Neural progenitor cell (in vitro differentiated cells): Measurements from ENCODE around the gene GRIK2. TPM values are rescaled to one million over a fixed set of nuclear protein-coding genes. Genes with fewer than 3 reads are reported as not detected.

ENCODE experiments used
- DNase-seq: peaks from one replicate; pipeline ENCODE4 v3.0.0-alpha.2; 2016; ENCODE audit warnings: low spot score
- H2AFZ ChIP-seq: fragments of 200-600 bp; sonication (generic); replicated peaks from 2 replicates; pipeline ENCODE4 v1.6.1; 2016; ENCODE audit warnings: antibody characterized with exemption
- H3F3A ChIP-seq: fragments of 200-600 bp; sonication (generic); 2 replicates; pipeline ENCODE4 v1.6.1; 2016; ENCODE audit warnings: antibody characterized with exemption, low read depth
- H3K27ac ChIP-seq: fragments of 200-600 bp; sonication (generic); 2 replicates; pipeline ENCODE4 v1.5.1; 2016; ENCODE audit warnings: mild to moderate bottlenecking
- H3K27me3 ChIP-seq: fragments of 200-600 bp; sonication (generic); 2 replicates; pipeline ENCODE4 v1.6.1; 2016; ENCODE audit warnings: mild to moderate bottlenecking, moderate library complexity
- H3K36me3 ChIP-seq: fragments of 200-600 bp; sonication (generic); 2 replicates; pipeline ENCODE4 v1.5.1; 2016
- H3K4me1 ChIP-seq: fragments of 200-600 bp; sonication (generic); 2 replicates; pipeline ENCODE4 v1.6.1; 2016; ENCODE audit warnings: mixed run types
- H3K4me2 ChIP-seq: fragments of 200-600 bp; sonication (generic); 2 replicates; pipeline ENCODE4 v1.6.1; 2016
- H3K4me3 ChIP-seq: fragments of 200-600 bp; sonication (generic); 2 replicates; pipeline ENCODE4 v1.5.1; 2016
- H3K79me2 ChIP-seq: fragments of 200-600 bp; sonication (generic); 2 replicates; pipeline ENCODE4 v1.6.1; 2016; ENCODE audit warnings: low read depth
- H3K9ac ChIP-seq: fragments of 200-600 bp; sonication (generic); 2 replicates; pipeline ENCODE4 v1.6.1; 2016
- H3K9me3 ChIP-seq: fragments of 200-600 bp; sonication (generic); 2 replicates; pipeline ENCODE4 v1.5.1; 2016; ENCODE audit warnings: low read depth
- H4K20me1 ChIP-seq: fragments of 200-600 bp; sonication (generic); 2 replicates; pipeline ENCODE4 v1.6.1; 2016; ENCODE audit warnings: low read depth
- H3K27ac Mint-ChIP-seq: 3 replicates; pipeline ENCODE4 v1.8.0; 2021; ENCODE audit warnings: mixed read lengths
- H3K27me3 Mint-ChIP-seq: 2 replicates; pipeline ENCODE4 v1.8.0; 2022; ENCODE audit warnings: low read depth, mild to moderate bottlenecking, inconsistent platforms, moderate library complexity, mixed read lengths; ENCODE audit not compliant: insufficient read depth
- H3K36me3 Mint-ChIP-seq: 3 replicates; pipeline ENCODE4 v1.8.0; 2021; ENCODE audit warnings: mixed read lengths
- H3K4me1 Mint-ChIP-seq: 3 replicates; pipeline ENCODE4 v1.8.0; 2021; ENCODE audit warnings: mixed read lengths
- H3K4me3 Mint-ChIP-seq: 3 replicates; pipeline ENCODE4 v1.8.0; 2021; ENCODE audit warnings: mild to moderate bottlenecking, moderate library complexity, mixed read lengths
- H3K9me3 Mint-ChIP-seq: 3 replicates; pipeline ENCODE4 v1.8.0; 2020; ENCODE audit warnings: mixed read lengths
- CTCF ChIP-seq: fragments of 200-600 bp; sonication (generic); IDR thresholded peaks from 2 replicates; pipeline ENCODE4 v1.5.1; 2017; ENCODE audit warnings: antibody characterized with exemption, mild to moderate bottlenecking
- EZH2 ChIP-seq: fragments of 200-600 bp; sonication (generic); IDR thresholded peaks from 2 replicates; pipeline ENCODE4 v1.6.1; 2017; ENCODE audit warnings: antibody characterized with exemption, mild to moderate bottlenecking, moderate library complexity
- EZH2phosphoT487 ChIP-seq: fragments of 200-600 bp; sonication (generic); IDR thresholded peaks from 2 replicates; pipeline ENCODE4 v1.6.1; 2017; ENCODE audit warnings: antibody characterized with exemption
- total RNA-seq: library from RNA; depleted of rRNA; stranded (reverse); fragments of >200 nt; gene quantifications from 2 replicates; pipeline ENCODE4 v1.2.3, GENCODE V29; 2015; ENCODE audit warnings: low replicate concordance

Gene GRIK2
- total RNA-seq, 1 donor from 2014 or later = 0.88 TPM

- no peak overlapping the region for H3K9ac ChIP-seq
- no peak overlapping the region for H3K4me2 ChIP-seq
- H3K4me3 ChIP-seq = no peak overlapping the region
- H3K9me3 Mint-ChIP-seq = no peaks in the 10 kb centered on the region
- H3K27ac Mint-ChIP-seq = no peak overlapping the region
- no peaks in the 10 kb centered on the region for H3K36me3 ChIP-seq
- no peaks in the 10 kb centered on the region for H3K4me1 Mint-ChIP-seq
- no peaks in the 10 kb centered on the region for H3K9me3 ChIP-seq
- no peak for DNase-seq
- no peaks in the 10 kb centered on the region for H3K4me1 ChIP-seq
- no peak overlapping the region for H3K27ac ChIP-seq
- no peaks in the 10 kb centered on the region for H4K20me1 ChIP-seq
- H2AFZ ChIP-seq = no peak overlapping the region
- H3K27me3 Mint-ChIP-seq = no peaks in the 10 kb centered on the region
- no peaks in the 10 kb centered on the region for H3K27me3 ChIP-seq
- no peak overlapping the region for H3K4me3 Mint-ChIP-seq
- H3F3A ChIP-seq = no peaks in the 10 kb centered on the region
- no peaks in the 10 kb centered on the region for H3K79me2 ChIP-seq
- no peak for TF ChIP-seq CTCF
- no peak for TF ChIP-seq EZH2
- TF ChIP-seq EZH2phosphoT487 = no peak
- H3K36me3 Mint-ChIP-seq = no peaks in the 10 kb centered on the region
Measured at GRCh38 chr6:101528801-101529200, 135.3 kb downstream of the GRIK2 start.

- TF ChIP-seq EZH2 = no peak
- TF ChIP-seq EZH2phosphoT487 = no peak
- no peak for TF ChIP-seq CTCF
Measured at GRCh38 chr6:101531538-101531937, 138.0 kb downstream of the GRIK2 start.

GRCh38 chr6:101534386-101534785, 140.9 kb downstream of the GRIK2 start:
- Histone ChIP-seq H2AFZ (no peak overlapping the region), H3K9ac (no peak overlapping the region), H3K4me3 (no peak overlapping the region), H3K4me1 (no peaks in the 10 kb centered on the region), H3K9me3 (no peaks in the 10 kb centered on the region), H3K27ac (no peak overlapping the region), H3K27me3 (no peaks in the 10 kb centered on the region), H4K20me1 (no peaks in the 10 kb centered on the region), H3K36me3 (no peaks in the 10 kb centered on the region), H3K4me2 (no peak overlapping the region), H3F3A (no peaks in the 10 kb centered on the region), H3K79me2 (no peaks in the 10 kb centered on the region)
- Mint-ChIP-seq H3K4me1 (no peaks in the 10 kb centered on the region), H3K27ac (no peak overlapping the region), H3K36me3 (no peaks in the 10 kb centered on the region), H3K9me3 (no peaks in the 10 kb centered on the region), H3K4me3 (no peak overlapping the region), H3K27me3 (no peaks in the 10 kb centered on the region)
- TF ChIP-seq CTCF = no peak
- TF ChIP-seq EZH2 = no peak
- TF ChIP-seq EZH2phosphoT487 = no peak
- no peak for DNase-seq

More at GRCh38 chr6:101531538-101531937, 138.0 kb downstream of the GRIK2 start:
- no peak for DNase-seq
- H3F3A ChIP-seq = no peaks in the 10 kb centered on the region
- no peak overlapping the region for H3K4me3 ChIP-seq
- H2AFZ ChIP-seq = no peak overlapping the region
- no peak overlapping the region for H3K27ac Mint-ChIP-seq
- H3K27me3 Mint-ChIP-seq = no peaks in the 10 kb centered on the region
- no peak overlapping the region for H3K27ac ChIP-seq
- H3K27me3 ChIP-seq = no peaks in the 10 kb centered on the region
- H3K4me3 Mint-ChIP-seq = no peak overlapping the region
- H3K9me3 ChIP-seq = no peaks in the 10 kb centered on the region
- no peaks in the 10 kb centered on the region for H3K36me3 Mint-ChIP-seq
- no peaks in the 10 kb centered on the region for H3K36me3 ChIP-seq
- H3K79me2 ChIP-seq = no peaks in the 10 kb centered on the region
- H4K20me1 ChIP-seq = no peaks in the 10 kb centered on the region
- no peaks in the 10 kb centered on the region for H3K4me1 ChIP-seq
- no peak overlapping the region for H3K9ac ChIP-seq
- H3K9me3 Mint-ChIP-seq = no peaks in the 10 kb centered on the region
- no peaks in the 10 kb centered on the region for H3K4me1 Mint-ChIP-seq
- no peak overlapping the region for H3K4me2 ChIP-seq

DNA sequence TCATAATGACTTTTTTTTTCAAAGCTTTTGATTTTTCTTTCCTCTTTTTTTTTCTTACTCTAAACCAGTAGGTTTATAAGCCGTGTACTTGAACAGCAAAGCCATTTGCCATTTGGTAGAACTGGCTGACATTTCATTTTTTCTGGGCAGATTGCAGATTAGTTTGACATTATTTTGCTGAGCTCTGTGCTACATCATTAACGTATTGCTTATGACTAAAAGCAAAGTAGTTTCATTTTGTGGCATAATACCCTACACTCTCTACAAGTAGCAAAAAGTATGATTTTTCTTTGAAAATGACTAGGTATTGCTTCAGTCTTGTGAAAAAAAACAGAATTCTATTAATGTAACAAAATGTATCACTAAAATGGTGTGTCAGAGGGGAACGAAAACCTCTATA, 141.3 kb downstream of the GRIK2 start:
- no peaks in the 10 kb centered on the region for H3K79me2 ChIP-seq
- no peak for TF ChIP-seq CTCF
- TF ChIP-seq EZH2 = no peak
- no peak for TF ChIP-seq EZH2phosphoT487
- H3K9me3 ChIP-seq = no peaks in the 10 kb centered on the region
- H3K4me2 ChIP-seq = no peak overlapping the region
- H3K36me3 ChIP-seq = no peaks in the 10 kb centered on the region
- H3K27me3 Mint-ChIP-seq = no peaks in the 10 kb centered on the region
- H3K4me1 ChIP-seq = no peaks in the 10 kb centered on the region
- H4K20me1 ChIP-seq = no peaks in the 10 kb centered on the region
- no peaks in the 10 kb centered on the region for H3K36me3 Mint-ChIP-seq
- H3K27ac Mint-ChIP-seq = no peak overlapping the region
- H3F3A ChIP-seq = no peaks in the 10 kb centered on the region
- no peaks in the 10 kb centered on the region for H3K9me3 Mint-ChIP-seq
- no peak for DNase-seq
- H3K9ac ChIP-seq = no peak overlapping the region
- H3K4me3 ChIP-seq = no peak overlapping the region
- H2AFZ ChIP-seq = no peak overlapping the region
- H3K4me1 Mint-ChIP-seq = no peaks in the 10 kb centered on the region
- no peak overlapping the region for H3K27ac ChIP-seq
- H3K4me3 Mint-ChIP-seq = no peak overlapping the region
- no peaks in the 10 kb centered on the region for H3K27me3 ChIP-seq
